Activated CD8-positive, alpha-beta T cell treated with anti-CD3 and anti-CD28 coated beads, Interleukin-2, amount 10 ng/mL, durations not matched to agents 7 days and 5 days (primary cell): Measurements from ENCODE around the gene SGMS1. TPM values are rescaled to one million over a fixed set of nuclear protein-coding genes. Genes with fewer than 3 reads are reported as not detected.

Experiments
- ATAC-seq: fragments of 150-1000 bp; cut with Tn5 transposase; one replicate; pipeline ENCODE4 v1.10.0; 2021; ENCODE audit warnings: moderate library complexity
- CTCF ChIA-PET: fragments of 350-600 bp; sonication (Branson Sonifier 250); formaldehyde crosslinking; loops from one replicate; lab custom pipeline; 2021; ENCODE audit warnings: antibody characterized with exemption; lab: Charles Lee
- POLR2A ChIA-PET: fragments of 350-600 bp; sonication (Branson Sonifier 250); formaldehyde crosslinking; loops from one replicate; lab custom pipeline; 2021; ENCODE audit warnings: antibody characterized with exemption; lab: Charles Lee
- DNase-seq: peaks from one replicate; pipeline ENCODE4 v3.0.0-alpha.2; 2020
- H3K27ac Mint-ChIP-seq: one replicate; pipeline ENCODE4 v1.8.0; 2021; ENCODE audit warnings: mild to moderate bottlenecking, mixed read lengths
- H3K27me3 Mint-ChIP-seq: one replicate; pipeline ENCODE4 v1.8.0; 2021; ENCODE audit warnings: low read depth, mixed read lengths
- H3K36me3 Mint-ChIP-seq: one replicate; pipeline ENCODE4 v1.8.0; 2021; ENCODE audit warnings: low read depth, mixed read lengths
- H3K4me1 Mint-ChIP-seq: one replicate; pipeline ENCODE4 v1.8.0; 2021; ENCODE audit warnings: low read depth, mixed read lengths
- H3K4me3 Mint-ChIP-seq: one replicate; pipeline ENCODE4 v1.8.0; 2021; ENCODE audit warnings: mild to moderate bottlenecking, mixed read lengths
- H3K9me3 Mint-ChIP-seq: one replicate; pipeline ENCODE4 v1.8.0; 2022; ENCODE audit warnings: mixed read lengths; ENCODE audit not compliant: insufficient read depth
- total RNA-seq, 2 experiments: library from RNA; stranded (reverse); gene quantifications; one replicate each; pipeline ENCODE4 v1.2.3, GENCODE V29; 2021

The SGMS1 gene
- total RNA-seq, 2 experiments from 2014 or later: 14.2 to 16.4 TPM

GRCh38 chr10:50526185-50526584, 97.6 kb downstream of the SGMS1 start:
- H3K4me3 Mint-ChIP-seq: no peak overlapping the region
- no peak for ATAC-seq
- CTCF ChIA-PET: no interaction called here
- no peaks in the 10 kb centered on the region for H3K27me3 Mint-ChIP-seq
- no peak overlapping the region for H3K27ac Mint-ChIP-seq
- POLR2A ChIA-PET: interaction anchor here (1.9 kb wide), 1 partner anchor 13 kb away, joined by 7 read pairs; no protein-coding TSS in a partner anchor
- peaks cover 11% of the 10 kb centered on the region for H3K36me3 Mint-ChIP-seq
- DNase-seq: no peak
- peaks cover 24% of the 10 kb centered on the region for H3K4me1 Mint-ChIP-seq
- no peaks in the 10 kb centered on the region for H3K9me3 Mint-ChIP-seq

DNA sequence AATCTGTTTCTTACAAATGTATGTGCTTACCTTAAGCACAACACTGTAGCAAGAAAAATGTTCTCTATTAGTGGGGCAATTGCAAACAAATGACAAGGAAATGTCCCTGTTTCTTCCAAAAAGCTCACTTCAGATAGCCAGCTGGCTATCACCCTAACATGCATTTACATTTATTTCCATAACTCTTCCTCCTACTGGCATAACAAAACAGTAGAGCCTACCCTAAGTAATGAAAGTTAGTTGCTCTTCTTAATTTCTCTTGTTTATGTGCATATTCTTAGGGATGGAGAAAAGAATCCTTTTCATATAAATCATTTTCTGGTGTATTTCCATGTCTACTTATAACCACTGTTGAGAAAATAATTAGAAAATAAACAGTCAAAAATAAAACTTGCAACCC, 100.4 kb downstream of the SGMS1 start:
- POLR2A ChIA-PET: no interaction called here
- no peak for DNase-seq
- no peaks in the 10 kb centered on the region for H3K9me3 Mint-ChIP-seq
- ATAC-seq: no peak
- peaks cover 13% of the 10 kb centered on the region for H3K36me3 Mint-ChIP-seq
- H3K27ac Mint-ChIP-seq: no peak overlapping the region
- H3K27me3 Mint-ChIP-seq: no peaks in the 10 kb centered on the region
- no peak overlapping the region for H3K4me3 Mint-ChIP-seq
- CTCF ChIA-PET: interaction anchor here (1.2 to 2.4 kb wide), 3 partner anchors 11 to 21 kb away, joined by 4 to 7 read pairs (median 5); no protein-coding TSS in a partner anchor
- H3K4me1 Mint-ChIP-seq: peaks cover 24% of the 10 kb centered on the region

DNA sequence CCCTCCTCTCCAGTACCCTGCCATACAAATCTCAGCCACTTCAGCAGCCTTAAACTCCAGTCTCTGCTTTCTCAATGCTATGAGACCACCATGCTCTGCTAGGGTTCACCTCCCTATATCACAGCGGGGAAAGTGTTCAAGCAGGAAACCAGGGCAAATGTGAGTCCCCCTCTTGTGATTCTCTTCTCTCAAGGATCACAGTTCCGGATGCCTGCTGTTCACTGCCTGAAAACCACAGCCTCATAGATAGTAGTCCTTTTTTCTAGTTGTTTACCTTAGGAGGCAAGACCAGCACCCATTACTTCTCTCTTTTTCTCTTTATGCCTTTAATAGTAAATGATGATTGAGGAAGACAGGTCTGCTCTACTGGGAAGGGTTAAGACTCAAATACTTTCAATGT, 100.8 kb downstream of the SGMS1 start:
- ChIA-PET POLR2A (no interaction called here), CTCF (interaction anchor here (1.2 to 2.4 kb wide), 3 partner anchors 10 to 21 kb away, joined by 4 to 7 read pairs (median 5); no protein-coding TSS in a partner anchor)
- no peak overlapping the region for H3K4me3 Mint-ChIP-seq
- peaks cover 24% of the 10 kb centered on the region for H3K4me1 Mint-ChIP-seq
- DNase-seq (no peak), ATAC-seq (peak; percentile 30)
- peaks cover 16% of the 10 kb centered on the region for H3K36me3 Mint-ChIP-seq
- no peaks in the 10 kb centered on the region for H3K27me3 Mint-ChIP-seq
- H3K27ac Mint-ChIP-seq: peak overlapping the region; percentile 80
- H3K9me3 Mint-ChIP-seq: no peaks in the 10 kb centered on the region

GRCh38 chr10:50520115-50520514, 103.6 kb downstream of the SGMS1 start:
- no peaks in the 10 kb centered on the region for H3K27me3 Mint-ChIP-seq
- POLR2A ChIA-PET: no interaction called here
- no peaks in the 10 kb centered on the region for H3K9me3 Mint-ChIP-seq
- ATAC-seq: no peak
- H3K4me1 Mint-ChIP-seq: peaks cover 20% of the 10 kb centered on the region
- no peak for DNase-seq
- H3K27ac Mint-ChIP-seq: no peak overlapping the region
- peaks cover 15% of the 10 kb centered on the region for H3K36me3 Mint-ChIP-seq
- CTCF ChIA-PET: no interaction called here
- H3K4me3 Mint-ChIP-seq: no peak overlapping the region

DNA sequence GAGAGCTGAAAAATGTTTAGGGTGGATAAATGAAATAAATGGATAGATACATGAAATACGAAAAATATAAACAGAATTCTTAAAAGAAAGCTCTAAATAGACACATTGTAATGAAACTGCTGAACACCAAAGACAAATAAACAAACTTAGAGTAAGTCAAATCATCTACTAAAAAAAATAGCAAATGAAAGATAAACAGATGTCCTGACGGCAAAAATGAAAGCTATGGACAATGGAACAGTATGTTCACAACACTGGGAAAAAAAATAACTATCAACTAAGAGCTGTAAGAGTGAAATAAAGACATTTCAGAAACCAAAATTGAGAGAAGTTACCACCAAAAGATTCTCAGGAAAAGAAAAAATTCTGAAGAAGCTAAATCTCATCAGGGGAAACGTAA, 106.1 kb downstream of the SGMS1 start:
- POLR2A ChIA-PET: no interaction called here
- no peak for ATAC-seq
- Mint-ChIP-seq H3K27me3 (no peaks in the 10 kb centered on the region), H3K36me3 (peaks cover 13% of the 10 kb centered on the region), H3K4me1 (peaks cover 20% of the 10 kb centered on the region), H3K27ac (no peak overlapping the region), H3K9me3 (no peaks in the 10 kb centered on the region), H3K4me3 (no peak overlapping the region)
- DNase-seq: no peak
- CTCF ChIA-PET: interaction anchor here (0.5 kb wide), 1 partner anchor 153 kb away, joined by 3 read pairs; no protein-coding TSS in a partner anchor

GRCh38 chr10:50516171-50516570, 107.6 kb downstream of the SGMS1 start:
- CTCF ChIA-PET: interaction anchor here (1.4 to 1.8 kb wide), 2 partner anchors 10 to 15 kb away, joined by 4 to 5 read pairs; no protein-coding TSS in a partner anchor
- ATAC-seq: no peak
- H3K4me1 Mint-ChIP-seq: peaks cover 32% of the 10 kb centered on the region
- no peaks in the 10 kb centered on the region for H3K27me3 Mint-ChIP-seq
- peaks cover 13% of the 10 kb centered on the region for H3K36me3 Mint-ChIP-seq
- DNase-seq: no peak
- no peaks in the 10 kb centered on the region for H3K9me3 Mint-ChIP-seq
- H3K4me3 Mint-ChIP-seq: no peak overlapping the region
- no peak overlapping the region for H3K27ac Mint-ChIP-seq
- POLR2A ChIA-PET: interaction anchor here (0.7 kb wide), 1 partner anchor 105 kb away, joined by 3 read pairs; no protein-coding TSS in a partner anchor

DNA sequence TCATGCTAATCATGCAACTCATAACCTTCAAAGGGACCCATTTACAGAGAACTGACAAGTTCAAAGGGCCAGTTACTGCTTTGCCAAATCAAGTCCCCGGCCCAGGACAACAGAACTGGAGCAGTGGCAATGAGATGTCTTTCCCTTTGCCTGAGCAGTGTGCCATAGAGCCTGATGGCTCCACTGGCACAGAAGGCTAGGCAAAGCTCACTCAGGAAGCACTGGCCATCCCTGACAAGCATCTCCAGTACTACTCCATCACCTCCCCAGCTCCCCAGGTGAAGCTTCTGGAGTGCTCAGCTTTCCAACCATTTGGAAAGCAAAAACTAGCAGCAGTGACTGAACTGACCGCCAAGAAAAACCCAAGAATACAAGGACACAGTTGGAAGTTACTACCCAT, 108.3 kb downstream of the SGMS1 start:
- Mint-ChIP-seq H3K27me3 (no peaks in the 10 kb centered on the region), H3K27ac (no peak overlapping the region), H3K36me3 (peaks cover 13% of the 10 kb centered on the region), H3K9me3 (no peaks in the 10 kb centered on the region), H3K4me1 (peaks cover 40% of the 10 kb centered on the region), H3K4me3 (no peak overlapping the region)
- ATAC-seq (no peak), DNase-seq (no peak)
- CTCF ChIA-PET: interaction anchor here (1.4 to 1.8 kb wide), 2 partner anchors 9 to 16 kb away, joined by 4 to 5 read pairs; no protein-coding TSS in a partner anchor
- POLR2A ChIA-PET: no interaction called here

GRCh38 chr10:50514995-50515394, 108.8 kb downstream of the SGMS1 start:
- DNase-seq: no peak
- POLR2A ChIA-PET: no interaction called here
- no peak overlapping the region for H3K27ac Mint-ChIP-seq

DNA sequence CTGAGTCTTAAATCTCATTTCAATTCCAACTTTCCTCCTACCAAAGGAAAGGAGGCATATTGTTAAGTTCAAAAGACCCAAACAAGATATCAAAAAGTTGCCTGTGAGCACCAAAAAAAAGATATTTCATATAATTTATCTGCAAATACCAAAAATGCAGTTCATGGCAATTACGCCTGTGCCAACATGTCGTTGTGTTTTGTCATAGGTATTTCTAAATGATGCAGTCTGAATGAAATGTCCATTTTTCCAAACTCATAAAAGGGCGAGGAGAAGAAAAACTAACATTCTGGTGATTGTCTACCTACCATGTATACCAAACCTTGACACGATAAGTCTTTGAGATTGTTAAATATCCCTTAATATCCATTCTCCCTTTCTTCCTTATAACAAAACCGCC, 109.8 kb downstream of the SGMS1 start:
- no peak for DNase-seq
- no peak for ATAC-seq
- ChIA-PET POLR2A (interaction anchor here (1.3 to 2.1 kb wide), 2 partner anchors 12 to 21 kb away, joined by 4 to 7 read pairs; no protein-coding TSS in a partner anchor), CTCF (interaction anchor here (1.1 to 3.0 kb wide), 6 partner anchors 22 to 109 kb away, joined by 3 to 17 read pairs (median 4); partner anchors contain the start of gene SGMS1)
- Mint-ChIP-seq H3K27me3 (no peaks in the 10 kb centered on the region), H3K36me3 (peaks cover 20% of the 10 kb centered on the region), H3K4me1 (peaks cover 53% of the 10 kb centered on the region), H3K4me3 (no peak overlapping the region), H3K9me3 (no peaks in the 10 kb centered on the region), H3K27ac (no peak overlapping the region)

More at GRCh38 chr10:50514995-50515394, 108.8 kb downstream of the SGMS1 start:
- CTCF ChIA-PET: no interaction called here
- H3K4me3 Mint-ChIP-seq: no peak overlapping the region
- no peaks in the 10 kb centered on the region for H3K27me3 Mint-ChIP-seq
- no peak for ATAC-seq
- no peaks in the 10 kb centered on the region for H3K9me3 Mint-ChIP-seq
- peaks cover 14% of the 10 kb centered on the region for H3K36me3 Mint-ChIP-seq
- peaks cover 43% of the 10 kb centered on the region for H3K4me1 Mint-ChIP-seq

GRCh38 chr10:50512743-50513416, 110.9 kb downstream of the SGMS1 start:
- Mint-ChIP-seq H3K27me3 (no peaks in the 10 kb centered on the region), H3K36me3 (peaks cover 18% of the 10 kb centered on the region), H3K4me3 (peak overlapping the region; percentile 55), H3K9me3 (no peaks in the 10 kb centered on the region), H3K4me1 (peaks cover 62% of the 10 kb centered on the region), H3K27ac (peak overlapping the region; percentile 75)
- peak; percentile 69 for DNase-seq
- POLR2A ChIA-PET: interaction anchor here (0.6 to 2.2 kb wide), 9 partner anchors 11 to 187 kb away, joined by 3 to 9 read pairs (median 4); partner anchors contain the start of gene SGMS1
- CTCF ChIA-PET: interaction anchor here (0.7 to 3.0 kb wide), 16 partner anchors 9 to 110 kb away, joined by 3 to 17 read pairs (median 5); partner anchors contain the start of gene SGMS1
- peak; percentile 84 for ATAC-seq

- POLR2A ChIA-PET: interaction anchor here (0.6 to 2.2 kb wide), 6 partner anchors 14 to 186 kb away, joined by 3 to 9 read pairs (median 5); partner anchors contain the start of gene SGMS1
- CTCF ChIA-PET: interaction anchor here (0.9 to 3.0 kb wide), 12 partner anchors 8 to 111 kb away, joined by 3 to 17 read pairs (median 5); partner anchors contain the start of gene SGMS1
- H3K27me3 Mint-ChIP-seq: no peaks in the 10 kb centered on the region
- ATAC-seq (no peak), DNase-seq (no peak)
- no peaks in the 10 kb centered on the region for H3K9me3 Mint-ChIP-seq
- H3K4me1 Mint-ChIP-seq: peaks cover 66% of the 10 kb centered on the region
- no peak overlapping the region for H3K4me3 Mint-ChIP-seq
- peak overlapping the region; percentile 18 for H3K27ac Mint-ChIP-seq
- peaks cover 16% of the 10 kb centered on the region for H3K36me3 Mint-ChIP-seq
Measured at GRCh38 chr10:50512214-50512595, 111.6 kb downstream of the SGMS1 start.
